ENCODE data around the gene RAP2A. TPM values are rescaled to one million over a fixed set of nuclear protein-coding genes. Genes with fewer than 3 reads are reported as not detected.

Gene RAP2A
- total RNA-seq, 1 donor from 2014 or later, result 56.9 TPM

GRCh38 chr13:97448503-97449251 lies 14.7 kb downstream of the RAP2A start:
- no peak for DNase-seq (ENCODE audit: low read depth in 2 of 2)

- DNase-seq (ENCODE audit: low read depth in 2 of 2), result no peak
Measured at GRCh38 chr13:97454699-97455098, 20.7 kb downstream of the RAP2A start.

GRCh38 chr13:97456047-97456446 lies 22.1 kb downstream of the RAP2A start:
- no peak for DNase-seq (ENCODE audit: low read depth in 2 of 2)

DNA sequence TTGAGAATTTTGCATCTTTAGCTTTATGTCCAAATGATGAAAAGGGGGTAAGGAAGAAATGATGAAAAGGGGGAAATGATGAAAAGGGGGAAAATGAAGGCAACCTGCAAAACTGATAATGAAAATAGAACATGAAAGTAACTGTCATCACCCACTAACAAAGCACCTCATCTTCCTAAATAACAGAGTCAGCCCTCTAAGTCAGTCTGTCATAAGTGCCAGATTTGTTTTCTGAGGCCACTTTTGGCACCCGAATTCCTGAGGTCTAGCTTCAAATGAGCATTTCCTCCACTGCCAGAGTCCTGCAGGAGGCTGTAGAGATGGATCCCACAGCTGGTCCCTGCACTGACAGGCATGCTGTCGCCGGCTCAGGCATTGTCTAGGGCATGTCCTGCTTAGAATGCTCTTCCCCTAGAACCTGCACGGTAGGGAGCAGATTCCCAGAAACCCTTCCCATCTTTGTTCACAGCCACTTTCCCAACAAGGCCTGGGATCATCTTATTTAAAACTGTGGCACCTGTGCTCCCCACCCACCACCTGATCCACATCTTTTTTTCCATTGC lies 25.3 kb downstream of the RAP2A start:
- DNase-seq (ENCODE audit: low read depth in 2 of 2), result no peak

DNA sequence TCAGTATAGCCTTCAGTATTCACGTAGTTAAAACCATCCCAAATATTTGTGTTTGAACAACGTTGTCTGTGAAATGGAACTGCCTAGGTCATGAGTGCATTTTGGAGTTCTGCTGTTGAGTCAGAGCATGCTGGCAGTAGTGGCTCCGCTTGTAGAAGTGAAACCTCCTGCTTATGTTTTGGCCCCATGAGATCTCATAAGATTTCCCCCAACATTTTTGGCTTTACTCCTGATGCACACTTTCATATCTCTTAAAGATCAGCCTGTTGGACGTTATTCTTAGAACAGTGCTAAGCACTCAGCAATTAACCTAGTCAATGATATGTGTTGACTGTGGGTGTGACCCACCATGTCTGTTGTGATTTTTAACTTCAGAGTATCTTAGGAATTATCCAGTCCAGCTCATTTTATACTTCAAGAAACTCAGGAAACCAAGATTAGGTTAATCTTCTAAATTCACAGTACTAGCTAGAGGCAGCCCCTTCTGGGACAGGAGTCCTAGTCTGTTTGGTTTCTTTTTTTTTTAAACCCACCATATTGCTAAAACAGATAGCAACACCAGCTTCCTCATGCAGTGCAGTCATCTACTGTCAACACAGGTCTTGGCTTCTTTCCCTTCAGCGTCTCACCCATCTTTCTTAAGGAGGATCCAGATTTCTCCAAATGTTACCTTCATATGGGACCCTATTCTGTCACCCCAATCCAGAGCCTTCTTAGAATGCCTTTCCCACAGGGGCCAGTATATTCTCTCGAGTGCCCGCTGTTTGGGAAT lies 26.2 kb downstream of the RAP2A start:
- DNase-seq (ENCODE audit: low read depth in 2 of 2), result no peak

- no peak for DNase-seq (ENCODE audit: low read depth in 2 of 2)
Measured at GRCh38 chr13:97460853-97461252, 26.9 kb downstream of the RAP2A start.

GRCh38 chr13:97464561-97464960 lies 30.6 kb downstream of the RAP2A start:
- no peak for DNase-seq (ENCODE audit: low read depth in 2 of 2)

- DNase-seq (ENCODE audit: low read depth in 2 of 2), result no peak
Measured at GRCh38 chr13:97466722-97467121, 32.8 kb downstream of the RAP2A start.

GRCh38 chr13:97468331-97468730 lies 34.4 kb downstream of the RAP2A start:
- no peak for DNase-seq (ENCODE audit: low read depth in 2 of 2)

DNA sequence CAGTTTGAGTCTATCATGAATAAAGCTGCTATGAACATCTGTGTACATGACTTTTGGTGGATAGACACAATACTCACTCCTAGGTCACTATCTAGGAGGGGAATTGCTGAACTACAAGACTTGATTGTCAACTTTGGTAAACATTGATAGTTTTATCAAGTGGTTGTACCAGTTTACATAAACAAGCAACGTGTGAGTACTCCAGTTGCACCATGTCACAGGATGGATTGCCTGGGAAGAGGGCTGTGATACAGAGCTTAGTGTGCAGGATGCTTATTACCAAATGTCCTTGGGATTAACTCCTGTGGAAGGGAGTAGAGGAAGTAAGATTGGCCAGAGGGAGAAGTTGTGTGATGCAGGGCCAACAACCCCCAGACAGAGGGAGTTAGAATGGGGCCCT lies 37.7 kb downstream of the RAP2A start:
- DNase-seq (ENCODE audit: low read depth in 2 of 2), result no peak

DNA sequence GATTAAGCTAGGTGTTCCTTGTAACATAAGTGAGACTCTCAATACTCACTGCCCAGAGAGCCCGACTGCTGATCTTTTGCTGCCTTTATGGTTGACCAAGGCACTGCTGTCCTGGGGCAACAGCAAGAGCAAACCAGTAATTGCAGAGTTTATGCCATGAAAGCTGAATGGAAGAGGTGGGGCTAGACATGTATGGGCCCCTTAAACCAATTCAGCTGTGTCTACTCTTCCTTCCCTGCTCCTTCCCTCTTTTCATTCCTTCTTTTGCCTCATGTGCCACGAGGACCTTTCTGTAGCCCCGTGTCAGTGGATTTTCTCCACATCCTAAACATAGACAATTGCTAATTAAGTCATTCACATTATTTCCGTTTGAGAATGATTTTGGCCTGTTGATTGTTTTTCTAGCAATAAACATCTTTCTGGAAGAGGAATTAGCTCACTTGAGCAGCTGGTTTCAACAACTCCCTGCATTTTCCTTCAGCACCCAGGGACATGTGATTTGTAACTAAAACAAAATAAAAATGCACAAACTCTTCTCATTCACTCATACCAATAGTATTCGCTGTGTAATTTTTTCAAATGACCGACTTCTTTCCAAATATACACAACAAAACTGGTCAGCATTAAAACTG lies 40.5 kb downstream of the RAP2A start:
- no peak for DNase-seq (ENCODE audit: low read depth in 2 of 2)

- DNase-seq (ENCODE audit: low read depth in 2 of 2), result no peak
Measured at GRCh38 chr13:97475011-97475410, 41.0 kb downstream of the RAP2A start.

DNA sequence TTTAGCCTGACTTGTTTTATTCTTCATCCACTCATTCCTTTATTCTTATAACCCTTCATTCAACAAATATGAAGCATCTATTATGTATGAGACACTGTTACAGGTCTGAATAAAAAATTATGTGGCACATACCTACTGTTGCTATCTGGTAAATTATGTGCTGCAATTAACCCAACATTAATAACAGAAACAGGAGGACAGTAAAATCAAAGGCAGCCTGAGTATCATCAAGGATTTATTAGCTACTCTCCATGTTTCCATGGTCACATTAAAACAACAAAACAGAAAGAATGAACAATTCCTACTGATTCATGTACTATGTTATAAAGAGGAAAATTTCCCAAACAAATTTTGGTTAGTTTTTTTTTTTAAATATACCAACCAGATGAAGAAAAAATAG lies 43.9 kb downstream of the RAP2A start:
- no peak for DNase-seq (ENCODE audit: low read depth in 2 of 2)

DNA sequence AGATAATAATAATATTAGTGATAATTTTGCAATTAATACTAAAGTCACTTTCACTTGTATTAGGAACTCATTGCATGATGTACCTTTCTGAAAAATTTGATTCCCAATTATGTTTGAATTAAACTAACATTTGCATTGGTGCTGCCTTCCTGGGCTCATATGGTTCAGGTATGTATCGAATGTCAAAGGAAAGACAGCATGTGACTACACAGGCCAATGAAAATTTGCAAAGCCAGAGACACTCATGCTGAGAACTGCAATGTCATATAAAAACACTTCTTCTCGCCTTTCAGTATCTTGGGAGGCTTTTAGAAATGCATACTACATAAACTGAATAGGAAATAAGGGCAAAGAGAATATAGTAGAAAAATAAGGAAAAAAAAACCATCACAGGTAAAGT lies 44.3 kb downstream of the RAP2A start:
- DNase-seq (ENCODE audit: low read depth in 2 of 2), result no peak

GRCh38 chr13:97483465-97483864 lies 49.5 kb downstream of the RAP2A start:
- DNase-seq (ENCODE audit: low read depth in 2 of 2), result no peak

GRCh38 chr13:97484301-97484700 lies 50.3 kb downstream of the RAP2A start:
- no peak for DNase-seq (ENCODE audit: low read depth in 2 of 2)

- no peak for DNase-seq (ENCODE audit: low read depth in 2 of 2)
Measured at GRCh38 chr13:97485320-97485719, 51.4 kb downstream of the RAP2A start.

DNA sequence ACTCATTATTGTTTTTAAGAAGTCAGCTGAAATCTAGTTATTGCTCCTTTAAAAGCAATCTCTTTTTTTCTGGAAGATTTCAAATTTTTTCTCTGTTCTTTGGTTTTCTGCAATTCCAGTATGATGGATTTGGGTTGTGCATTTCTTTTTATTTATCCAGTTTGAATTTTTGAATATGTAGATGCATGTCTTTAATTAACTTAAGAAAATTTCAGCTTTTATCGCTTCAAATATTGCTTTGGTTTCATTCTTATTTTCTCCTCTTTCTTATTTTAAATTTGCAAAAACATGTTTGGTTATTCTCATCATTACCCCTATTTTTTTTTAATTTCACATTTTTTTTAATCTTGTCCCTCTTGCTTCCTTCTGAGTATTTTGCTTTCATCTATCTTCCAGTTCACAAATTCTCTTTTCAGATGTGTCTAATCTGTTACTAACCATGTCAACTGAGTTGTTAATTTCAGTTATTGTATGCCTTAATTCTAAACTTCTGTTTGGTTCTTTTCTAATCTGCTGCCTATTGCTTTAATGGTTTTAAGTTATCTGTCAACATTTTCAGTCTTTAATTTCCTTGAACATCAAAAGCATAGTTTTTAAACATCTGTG lies 56.8 kb downstream of the RAP2A start:
- no peak for DNase-seq (ENCODE audit: low read depth in 2 of 2)

GRCh38 chr13:97491452-97491851 lies 57.5 kb downstream of the RAP2A start:
- no peak for DNase-seq (ENCODE audit: low read depth in 2 of 2)

DNA sequence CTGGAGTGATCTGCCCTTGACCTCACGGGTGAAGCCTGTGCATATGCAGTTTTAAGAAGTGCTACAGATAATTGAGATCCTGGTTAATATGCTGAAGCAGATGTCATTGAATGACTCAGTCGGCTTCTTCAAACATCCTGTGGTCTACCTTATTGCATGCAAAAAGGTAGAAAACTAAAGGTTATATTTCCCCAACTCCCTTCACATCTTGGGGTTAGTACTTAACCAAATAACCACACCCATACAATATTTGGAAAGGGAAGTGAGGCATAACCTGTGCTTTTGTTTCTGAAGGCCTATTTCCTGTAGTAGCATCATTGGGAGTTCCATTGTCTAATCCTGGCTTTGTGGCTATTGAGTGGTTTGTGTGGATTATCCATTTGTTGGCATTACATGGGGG lies 58.3 kb downstream of the RAP2A start:
- peak in 1 of 2 donors; percentile 10 for DNase-seq (ENCODE audit: low read depth in 2 of 2)

- DNase-seq (ENCODE audit: low read depth in 2 of 2), result no peak
Measured at GRCh38 chr13:97492684-97493371, 58.9 kb downstream of the RAP2A start.
